HepG2 (cell line): ENCODE data around the gene DENND4B. TPM values are rescaled to one million over a fixed set of nuclear protein-coding genes. Genes with fewer than 3 reads are reported as not detected.
A peak's percentile ranks its signal among the peaks of the same experiment; 100 is the strongest.

Source experiments
- ELF3 ChIP-seq: IDR thresholded peaks from 2 replicates; pipeline ENCODE4 v1.6.1; 2016; ENCODE audit warnings: missing genetic modification reagents, missing compliant biosample characterization
- FOXO1 ChIP-seq: sonication (generic); formaldehyde crosslinking; IDR thresholded peaks from 2 replicates; pipeline ENCODE4 v1.4.0; 2020; ENCODE audit warnings: missing genetic modification reagents
- MAFK ChIP-seq, 2 experiments: IDR thresholded peaks in 1 of 2; conservative IDR thresholded peaks in 1 of 2; 2 replicates each; pipeline ENCODE4 v1.6.1; 2011; ENCODE audit warnings: improper control_type of control experiment in 2 of 2, low read length in 2 of 2
- MXD3 ChIP-seq: IDR thresholded peaks from 2 replicates; pipeline ENCODE4 v1.6.1; 2016; ENCODE audit warnings: mild to moderate bottlenecking, missing biosample characterization, missing genetic modification reagents
- NFYB ChIP-seq: sonication (generic); formaldehyde crosslinking; IDR thresholded peaks from 2 replicates; pipeline ENCODE4 v1.4.0; 2020; ENCODE audit warnings: missing genetic modification reagents
- NRL ChIP-seq: sonication (generic); formaldehyde crosslinking; IDR thresholded peaks from 2 replicates; pipeline ENCODE4 v1.5.0; 2020; ENCODE audit warnings: missing genetic modification reagents, mild to moderate bottlenecking, moderate library complexity, borderline replicate concordance
- RXRB ChIP-seq: IDR thresholded peaks from 2 replicates; pipeline ENCODE4 v1.6.1; 2016; ENCODE audit warnings: borderline replicate concordance, missing genetic modification reagents, missing compliant biosample characterization
- TOE1 ChIP-seq: sonication (generic); formaldehyde crosslinking; IDR thresholded peaks from 2 replicates; pipeline ENCODE4 v1.4.0; 2020; ENCODE audit warnings: mild to moderate bottlenecking, missing genetic modification reagents
- ZBTB25 ChIP-seq: IDR thresholded peaks from 2 replicates; pipeline ENCODE4 v1.6.1; 2018; ENCODE audit warnings: missing genetic modification reagents
- ZKSCAN1 ChIP-seq: fragments of 150-350 bp; IDR thresholded peaks from 2 replicates; pipeline ENCODE4 v1.6.1; 2014; ENCODE audit warnings: low read length
- ZNF781 ChIP-seq: sonication (generic); formaldehyde crosslinking; IDR thresholded peaks from 2 replicates; pipeline ENCODE4 v1.5.1; 2020; ENCODE audit warnings: borderline replicate concordance, mild to moderate bottlenecking, missing genetic modification reagents; ENCODE audit errors: not compliant biosample characterization
- ZNF788 ChIP-seq: sonication (generic); formaldehyde crosslinking; IDR thresholded peaks from 2 replicates; pipeline ENCODE4 v1.5.0; 2020; ENCODE audit warnings: mild to moderate bottlenecking, missing genetic modification reagents, borderline replicate concordance
- polyA plus RNA-seq, 8 experiments: library from polyadenylated mRNA; depleted of rRNA in 3 of 8; stranded (reverse) in 7 of 8; unstranded in 1 of 8; fragments of >200 nt; fragmentation: Illumina TruSeq in 4 of 8; extraction: Trizol in 4 of 8; gene quantifications; 2 replicates each; pipeline versions ENCODE4 v1.2.1 to v1.2.3, GENCODE V29; 2011 to 2016; ENCODE audit warnings: low read depth in 4 of 8, missing spikeins in 1 of 8, mixed read lengths in 1 of 8; ENCODE audit not compliant: insufficient read depth in 1 of 8
- total RNA-seq, 5 experiments: library from RNA; depleted of rRNA; stranded (reverse); fragments of >200 nt; fragmentation: Illumina TruSeq; extraction: Trizol; gene quantifications; 2 replicates each; pipeline ENCODE4 v1.2.3, GENCODE V29; 2016; ENCODE audit warnings: low read depth in 1 of 5
- TF ChIP-seq, protein P1 (sequence below): IDR thresholded peaks from 2 replicates; pipeline ENCODE4 v1.6.1; 2012; ENCODE audit warnings: low read depth, low read length, improper control_type of control experiment
- TF ChIP-seq, protein P2 (sequence below): sonication (generic); formaldehyde crosslinking; IDR thresholded peaks from 2 replicates; pipeline ENCODE4 v1.8.0; 2022; ENCODE audit warnings: mild to moderate bottlenecking, missing genetic modification reagents
- TF ChIP-seq, protein P3 (sequence below): sonication (generic); formaldehyde crosslinking; IDR thresholded peaks from 2 replicates; pipeline ENCODE4 v1.5.0; 2020; ENCODE audit warnings: mild to moderate bottlenecking, missing genetic modification reagents
- TF ChIP-seq, protein P4 (sequence below): sonication (generic); formaldehyde crosslinking; IDR thresholded peaks from 2 replicates; pipeline ENCODE4 v1.4.0; 2020; ENCODE audit warnings: mild to moderate bottlenecking, missing genetic modification reagents

Gene DENND4B
- total and polyA plus RNA-seq, 2 of the 13 experiments (the other 11 are each of a cell fraction or from before 2014, with no cell fraction given) = 15.1 to 20.3 TPM

GRCh38 chr1:153967107-153967999, 20.8 kb upstream of the DENND4B start, which contains the start of gene CREB3L4 (continued):
- TF ChIP-seq ZNF781 (CRISPR knock-in tag) (peak; percentile 79), ELF3 (CRISPR knock-in tag) (peak; percentile 51), ZNF788 (peak; percentile 91; the same call in 1 of the 2 replicates), ZBTB25 (peak; percentile 85), NFYB (peak; percentile 97), ZKSCAN1 (no peak), FOXO1 (peak; percentile 87), TOE1 (CRISPR knock-in tag) (no peak), MAFK (conservative IDR thresholded peaks at IDR 0.05 in 1 of 2, IDR thresholded peaks at IDR 0.05 in 1 of 2; ENCODE audit: low read length in 2 of 2) (no peak), NRL (peak; percentile 95), MXD3 (CRISPR knock-in tag) (peak; percentile 91), RXRB (CRISPR knock-in tag) (peak; percentile 61)
- TF ChIP-seq, protein P1, sequence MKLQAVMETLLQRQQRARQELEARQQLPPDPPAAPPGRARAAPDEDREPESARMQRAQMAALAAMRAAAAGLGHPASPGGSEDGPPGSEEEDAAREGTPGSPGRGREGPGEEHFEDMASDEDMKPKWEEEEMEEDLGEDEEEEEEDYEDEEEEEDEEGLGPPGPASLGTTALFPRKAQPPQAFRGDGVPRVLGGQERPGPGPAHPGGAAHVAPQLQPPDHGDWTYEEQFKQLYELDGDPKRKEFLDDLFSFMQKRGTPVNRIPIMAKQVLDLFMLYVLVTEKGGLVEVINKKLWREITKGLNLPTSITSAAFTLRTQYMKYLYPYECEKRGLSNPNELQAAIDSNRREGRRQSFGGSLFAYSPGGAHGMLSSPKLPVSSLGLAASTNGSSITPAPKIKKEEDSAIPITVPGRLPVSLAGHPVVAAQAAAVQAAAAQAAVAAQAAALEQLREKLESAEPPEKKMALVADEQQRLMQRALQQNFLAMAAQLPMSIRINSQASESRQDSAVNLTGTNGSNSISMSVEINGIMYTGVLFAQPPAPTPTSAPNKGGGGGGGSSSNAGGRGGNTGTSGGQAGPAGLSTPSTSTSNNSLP = 0 out of 2 replicates have a peak, but pooled peaks have one; percentile 9
- TF ChIP-seq, protein P2, sequence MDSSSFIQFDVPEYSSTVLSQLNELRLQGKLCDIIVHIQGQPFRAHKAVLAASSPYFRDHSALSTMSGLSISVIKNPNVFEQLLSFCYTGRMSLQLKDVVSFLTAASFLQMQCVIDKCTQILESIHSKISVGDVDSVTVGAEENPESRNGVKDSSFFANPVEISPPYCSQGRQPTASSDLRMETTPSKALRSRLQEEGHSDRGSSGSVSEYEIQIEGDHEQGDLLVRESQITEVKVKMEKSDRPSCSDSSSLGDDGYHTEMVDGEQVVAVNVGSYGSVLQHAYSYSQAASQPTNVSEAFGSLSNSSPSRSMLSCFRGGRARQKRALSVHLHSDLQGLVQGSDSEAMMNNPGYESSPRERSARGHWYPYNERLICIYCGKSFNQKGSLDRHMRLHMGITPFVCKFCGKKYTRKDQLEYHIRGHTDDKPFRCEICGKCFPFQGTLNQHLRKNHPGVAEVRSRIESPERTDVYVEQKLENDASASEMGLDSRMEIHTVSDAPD (CRISPR knock-in tag) = peak; percentile 68; the same call in 1 of the 2 replicates
- TF ChIP-seq, protein P3, sequence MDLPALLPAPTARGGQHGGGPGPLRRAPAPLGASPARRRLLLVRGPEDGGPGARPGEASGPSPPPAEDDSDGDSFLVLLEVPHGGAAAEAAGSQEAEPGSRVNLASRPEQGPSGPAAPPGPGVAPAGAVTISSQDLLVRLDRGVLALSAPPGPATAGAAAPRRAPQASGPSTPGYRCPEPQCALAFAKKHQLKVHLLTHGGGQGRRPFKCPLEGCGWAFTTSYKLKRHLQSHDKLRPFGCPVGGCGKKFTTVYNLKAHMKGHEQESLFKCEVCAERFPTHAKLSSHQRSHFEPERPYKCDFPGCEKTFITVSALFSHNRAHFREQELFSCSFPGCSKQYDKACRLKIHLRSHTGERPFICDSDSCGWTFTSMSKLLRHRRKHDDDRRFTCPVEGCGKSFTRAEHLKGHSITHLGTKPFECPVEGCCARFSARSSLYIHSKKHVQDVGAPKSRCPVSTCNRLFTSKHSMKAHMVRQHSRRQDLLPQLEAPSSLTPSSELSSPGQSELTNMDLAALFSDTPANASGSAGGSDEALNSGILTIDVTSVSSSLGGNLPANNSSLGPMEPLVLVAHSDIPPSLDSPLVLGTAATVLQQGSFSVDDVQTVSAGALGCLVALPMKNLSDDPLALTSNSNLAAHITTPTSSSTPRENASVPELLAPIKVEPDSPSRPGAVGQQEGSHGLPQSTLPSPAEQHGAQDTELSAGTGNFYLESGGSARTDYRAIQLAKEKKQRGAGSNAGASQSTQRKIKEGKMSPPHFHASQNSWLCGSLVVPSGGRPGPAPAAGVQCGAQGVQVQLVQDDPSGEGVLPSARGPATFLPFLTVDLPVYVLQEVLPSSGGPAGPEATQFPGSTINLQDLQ (CRISPR knock-in tag) = peak; percentile 78; the same call in 1 of the 2 replicates
- TF ChIP-seq, protein P4, sequence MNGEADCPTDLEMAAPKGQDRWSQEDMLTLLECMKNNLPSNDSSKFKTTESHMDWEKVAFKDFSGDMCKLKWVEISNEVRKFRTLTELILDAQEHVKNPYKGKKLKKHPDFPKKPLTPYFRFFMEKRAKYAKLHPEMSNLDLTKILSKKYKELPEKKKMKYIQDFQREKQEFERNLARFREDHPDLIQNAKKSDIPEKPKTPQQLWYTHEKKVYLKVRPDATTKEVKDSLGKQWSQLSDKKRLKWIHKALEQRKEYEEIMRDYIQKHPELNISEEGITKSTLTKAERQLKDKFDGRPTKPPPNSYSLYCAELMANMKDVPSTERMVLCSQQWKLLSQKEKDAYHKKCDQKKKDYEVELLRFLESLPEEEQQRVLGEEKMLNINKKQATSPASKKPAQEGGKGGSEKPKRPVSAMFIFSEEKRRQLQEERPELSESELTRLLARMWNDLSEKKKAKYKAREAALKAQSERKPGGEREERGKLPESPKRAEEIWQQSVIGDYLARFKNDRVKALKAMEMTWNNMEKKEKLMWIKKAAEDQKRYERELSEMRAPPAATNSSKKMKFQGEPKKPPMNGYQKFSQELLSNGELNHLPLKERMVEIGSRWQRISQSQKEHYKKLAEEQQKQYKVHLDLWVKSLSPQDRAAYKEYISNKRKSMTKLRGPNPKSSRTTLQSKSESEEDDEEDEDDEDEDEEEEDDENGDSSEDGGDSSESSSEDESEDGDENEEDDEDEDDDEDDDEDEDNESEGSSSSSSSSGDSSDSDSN (CRISPR knock-in tag) = peak; percentile 90
